GM18507 (cell line): Measurements from ENCODE around the gene SYNPO2.
"Not testable (repeated sequence)": the region's sequence is repeated elsewhere in the genome, so short reads cannot be mapped to it uniquely, and the experiment has no call there.

Experiments
- DNase-seq: peaks from one replicate; pipeline ENCODE4 v3.0.0; 2011; ENCODE audit warnings: low read depth; ENCODE audit not compliant: insufficient read length; ENCODE audit errors: extremely low spot score
- FAIRE-seq: peaks from 2 replicates; lab custom pipeline; 2011; peaks lifted over from hg19 to GRCh38; lab: Jason Lieb, UNC

SYNPO2 gene

DNA sequence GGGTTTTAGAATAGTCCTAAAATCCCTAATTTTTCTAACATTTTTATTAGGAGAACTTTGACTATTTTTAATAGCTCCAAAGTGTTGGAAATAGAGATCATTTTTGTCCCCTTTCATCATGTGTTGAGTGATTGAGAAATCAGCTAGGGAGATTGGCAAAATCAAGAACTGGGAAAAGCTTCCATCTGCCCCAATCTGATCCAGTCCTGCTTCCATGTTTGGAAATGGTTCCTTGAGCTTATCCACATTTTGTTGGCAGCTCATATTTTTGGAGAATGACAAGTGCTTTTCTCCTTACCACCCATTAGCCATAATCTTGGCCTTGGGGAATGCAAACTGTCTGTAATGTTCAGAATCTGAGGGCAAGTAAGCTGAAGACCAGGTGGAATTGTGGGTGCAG is 73.9 kb downstream of the SYNPO2 start:
- FAIRE-seq, result no peak
- DNase-seq, result no peak

DNA sequence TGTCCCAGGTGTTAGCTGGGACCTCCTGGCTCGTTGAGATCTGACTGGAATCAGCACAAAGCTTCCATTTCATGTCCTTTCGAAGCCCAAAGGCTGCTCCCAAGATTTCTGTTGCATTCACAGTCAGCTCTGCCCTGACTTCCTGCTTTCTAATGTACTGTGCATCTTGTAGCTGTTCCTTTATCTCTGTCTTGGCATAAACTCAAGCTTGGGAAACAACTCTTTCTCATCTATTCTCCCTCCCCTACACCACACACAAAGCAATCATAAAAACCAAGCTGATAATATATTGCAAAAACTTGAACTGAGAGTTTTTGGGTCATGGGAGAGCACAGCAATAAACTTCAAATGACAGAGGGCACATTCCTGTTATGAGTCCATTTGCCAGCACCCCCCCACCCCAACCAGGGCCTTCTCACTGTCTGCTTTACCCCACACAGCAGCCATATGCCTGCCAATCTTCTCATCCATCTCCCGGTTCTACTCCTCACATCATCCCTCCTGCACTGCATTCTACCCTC is 76.3 kb downstream of the SYNPO2 start:
- FAIRE-seq (no peak), DNase-seq (no peak)

DNA sequence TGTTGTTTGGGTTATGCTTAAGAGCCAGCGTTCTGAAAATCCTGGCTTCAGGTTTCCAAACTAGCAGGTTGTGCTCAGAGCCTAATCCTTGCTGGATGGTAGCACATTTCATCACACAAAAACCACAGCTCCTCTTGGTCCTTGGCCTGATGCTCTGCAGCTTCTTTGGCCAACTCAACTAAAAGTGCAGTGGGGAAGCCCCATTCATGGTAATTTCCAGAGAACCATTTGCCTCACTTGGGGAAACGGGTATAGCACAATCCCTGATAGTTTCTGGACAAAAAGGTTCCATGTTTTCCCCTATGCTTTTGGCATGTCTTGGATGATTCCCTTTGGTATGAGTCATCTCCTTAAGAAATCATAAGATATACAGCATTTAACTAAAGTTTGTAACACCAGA is 78.7 kb downstream of the SYNPO2 start:
- DNase-seq (no peak), FAIRE-seq (peak; percentile 29)

DNA sequence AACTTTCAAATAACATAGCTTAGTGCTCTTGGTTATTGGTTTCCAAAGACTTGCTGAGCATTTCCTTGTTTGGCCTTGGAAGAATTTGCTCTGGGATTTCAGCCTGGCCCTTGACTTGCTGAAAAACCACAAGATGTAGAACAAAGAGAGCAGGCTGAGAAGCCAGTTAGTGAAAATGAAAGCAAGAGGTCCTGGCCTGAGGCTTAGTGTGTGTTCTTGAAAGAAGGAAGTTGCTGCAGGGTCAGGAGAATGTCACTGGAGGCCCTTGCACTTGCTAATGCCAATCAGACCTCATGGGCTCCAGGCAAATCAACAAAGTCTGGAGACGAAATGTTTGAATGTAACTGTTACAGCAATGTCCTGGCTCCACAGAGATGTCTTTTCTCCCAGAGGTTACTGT is 79.4 kb downstream of the SYNPO2 start:
- DNase-seq (peak; percentile 30), FAIRE-seq (peak; percentile 94)

DNA sequence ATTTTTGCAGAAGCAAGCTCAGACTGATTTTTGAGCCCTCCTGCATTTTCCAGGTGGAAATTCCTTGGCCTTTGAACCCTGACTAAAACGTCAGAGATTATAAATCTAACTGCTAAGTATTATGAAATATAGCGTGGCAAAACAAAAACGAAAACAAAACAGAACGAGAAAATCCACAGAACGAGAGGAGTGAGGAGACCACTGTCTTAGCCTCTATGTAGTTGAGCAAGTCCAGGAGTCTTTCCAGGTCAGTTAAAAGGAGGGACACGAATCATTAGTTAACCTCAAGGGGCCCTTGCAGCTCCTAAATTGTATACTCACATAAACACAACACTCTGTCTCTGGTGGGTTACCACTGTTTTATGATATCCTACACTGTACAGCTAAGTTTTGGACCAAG is 80.2 kb downstream of the SYNPO2 start:
- DNase-seq, result no peak
- no peak for FAIRE-seq

DNA sequence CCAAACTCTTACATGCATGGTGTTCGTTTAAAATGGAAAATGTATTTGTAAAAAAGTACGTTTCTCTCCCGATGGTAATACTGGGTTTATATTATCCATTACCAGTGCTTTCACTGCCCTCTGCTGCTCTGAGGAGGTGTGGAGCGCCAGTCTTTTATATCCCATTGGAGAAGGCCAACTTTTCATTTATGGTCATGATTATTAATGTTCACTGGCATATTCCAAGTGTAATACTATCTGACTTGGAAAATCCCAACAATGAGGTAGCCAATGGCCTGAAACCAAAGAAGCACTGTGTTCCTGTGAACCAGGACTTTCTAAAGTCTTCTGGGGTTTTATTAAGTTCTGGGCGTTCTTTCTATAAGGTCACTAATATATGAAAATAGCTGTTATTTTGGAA is 80.7 kb downstream of the SYNPO2 start:
- peak; percentile 5 for FAIRE-seq
- no peak for DNase-seq

DNA sequence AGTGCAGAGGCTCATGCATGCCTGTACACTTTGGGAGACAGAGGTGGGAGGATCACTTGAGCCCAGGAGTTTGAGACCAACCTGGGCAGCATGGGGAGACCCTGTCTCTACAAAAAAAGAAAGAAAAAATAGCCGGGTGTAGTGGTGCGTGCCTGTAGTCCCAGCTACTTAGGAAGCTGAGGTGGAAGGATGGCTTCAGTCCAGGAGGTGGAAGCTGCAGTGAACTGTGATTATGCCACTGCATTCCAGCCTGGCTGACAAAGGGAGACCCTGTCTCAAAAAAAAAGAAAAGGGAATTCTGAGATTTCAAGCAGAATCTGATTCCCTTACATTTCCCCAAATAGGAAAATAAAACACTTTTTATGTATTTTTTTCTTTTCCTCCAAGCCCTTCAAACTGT is 83.5 kb downstream of the SYNPO2 start:
- FAIRE-seq, result no peak
- DNase-seq, result no peak

DNA sequence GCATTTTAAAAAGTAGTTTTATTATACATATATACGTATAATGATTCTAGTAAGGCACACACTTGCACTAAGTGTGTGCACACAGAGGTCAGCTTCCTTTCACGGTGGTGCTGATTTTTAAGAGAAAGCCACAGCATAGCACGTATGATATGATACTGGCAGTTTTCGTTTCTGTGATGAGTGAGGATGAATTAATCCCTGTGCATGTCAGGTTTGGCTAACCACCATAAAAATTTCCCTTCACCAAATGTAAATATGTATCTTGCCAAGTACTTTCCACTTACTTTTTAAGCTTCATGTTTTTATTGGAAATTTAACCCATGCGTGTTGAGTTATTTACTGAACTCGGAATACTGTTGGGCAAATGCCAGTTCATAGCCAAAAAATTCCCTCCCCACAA is 84.6 kb downstream of the SYNPO2 start:
- DNase-seq, result no peak
- FAIRE-seq, result no peak

DNA sequence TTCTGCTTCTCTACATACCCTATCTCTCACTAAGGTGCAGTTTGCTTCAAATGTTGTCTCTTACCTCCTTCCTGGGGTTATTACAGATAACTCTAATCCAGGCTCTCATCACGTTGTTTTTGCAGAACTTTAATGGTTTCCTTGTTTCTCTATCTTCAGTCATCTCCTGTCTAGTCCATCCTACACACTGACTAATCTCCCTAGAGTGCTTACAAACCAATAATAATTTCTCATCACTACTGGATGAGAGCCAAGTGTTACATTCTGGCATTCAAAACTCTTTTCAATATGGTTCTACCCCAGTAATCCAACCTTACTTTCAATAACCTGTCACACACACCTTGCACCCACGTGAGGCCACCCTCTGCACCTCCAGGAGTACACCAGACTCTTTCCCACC is 86.1 kb downstream of the SYNPO2 start:
- FAIRE-seq (no peak), DNase-seq (no peak)

DNA sequence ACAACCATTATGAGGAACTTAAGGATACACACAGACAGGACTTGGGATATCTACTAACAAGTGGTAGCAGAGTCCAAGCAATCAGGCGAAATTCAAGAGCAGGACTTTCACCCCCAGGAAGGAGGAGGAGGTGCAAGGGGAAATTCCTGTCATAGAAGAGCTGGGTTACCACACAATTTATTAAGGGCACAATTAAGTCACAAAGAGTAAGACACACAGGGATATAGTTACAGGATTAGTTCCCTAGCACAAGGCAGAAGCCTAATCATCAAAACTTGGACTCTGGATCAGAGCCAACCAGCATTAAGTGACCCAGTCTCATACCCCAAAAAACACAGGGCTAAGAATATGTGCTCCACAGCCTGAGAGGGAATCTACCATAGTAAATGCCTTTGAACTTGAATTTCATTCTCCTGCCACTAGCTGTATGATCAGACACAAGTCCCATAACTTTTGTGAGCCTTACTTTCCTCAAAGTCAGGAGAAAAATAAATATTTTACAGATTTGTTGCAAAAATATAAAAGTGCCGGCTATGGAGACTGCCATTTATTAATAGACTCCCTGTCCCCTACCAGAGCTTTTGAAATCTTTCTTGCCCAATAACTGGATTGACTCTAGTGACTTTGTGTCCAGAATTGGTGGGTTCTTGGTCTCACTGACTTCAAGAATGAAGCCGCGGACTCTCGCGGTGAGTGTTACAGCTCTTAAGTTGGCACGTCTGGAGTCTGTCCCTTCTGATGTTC is 87.0 kb downstream of the SYNPO2 start:
- DNase-seq (no peak), FAIRE-seq (no peak)

DNA sequence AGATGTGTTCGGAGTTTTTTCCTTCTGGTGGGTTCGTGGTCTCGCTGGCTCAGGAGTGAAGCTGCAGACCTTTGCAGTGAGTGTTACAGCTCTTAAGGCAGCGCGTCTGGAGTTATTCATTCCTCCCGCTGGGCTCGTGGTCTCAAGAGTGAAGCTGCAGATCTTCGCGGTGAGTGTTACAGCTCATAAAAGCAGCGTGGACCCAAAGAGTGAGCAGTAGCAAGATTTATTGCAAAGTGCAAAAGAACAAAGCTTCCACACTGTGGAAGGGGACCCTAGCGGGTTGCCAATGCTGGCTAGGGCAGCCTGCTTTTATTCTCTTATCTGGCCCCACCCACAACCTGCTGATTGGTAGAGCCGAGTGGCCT is 87.5 kb downstream of the SYNPO2 start:
- not testable (repeated sequence) for DNase-seq, FAIRE-seq

DNA sequence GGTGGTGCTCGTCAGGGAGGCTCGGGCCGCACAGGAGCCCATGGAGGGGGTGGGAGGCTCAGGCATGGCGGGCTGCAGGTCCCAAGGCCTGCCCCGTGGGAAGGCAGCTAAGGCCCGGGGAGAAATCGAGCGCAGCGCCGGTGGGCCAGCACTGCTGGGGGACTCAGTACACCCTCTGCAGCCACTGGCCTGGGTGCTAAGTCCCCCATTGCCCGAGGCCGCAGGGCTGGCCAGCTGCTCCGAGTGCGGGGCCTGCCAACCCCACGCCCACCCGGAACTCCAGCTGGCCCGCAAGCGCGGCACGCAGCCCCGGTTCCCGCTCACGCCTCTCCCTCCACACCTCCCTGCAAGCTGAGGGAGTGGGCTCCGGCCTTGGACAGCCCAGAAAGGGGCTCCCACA is 88.4 kb downstream of the SYNPO2 start:
- not testable (repeated sequence) for FAIRE-seq, DNase-seq

DNA sequence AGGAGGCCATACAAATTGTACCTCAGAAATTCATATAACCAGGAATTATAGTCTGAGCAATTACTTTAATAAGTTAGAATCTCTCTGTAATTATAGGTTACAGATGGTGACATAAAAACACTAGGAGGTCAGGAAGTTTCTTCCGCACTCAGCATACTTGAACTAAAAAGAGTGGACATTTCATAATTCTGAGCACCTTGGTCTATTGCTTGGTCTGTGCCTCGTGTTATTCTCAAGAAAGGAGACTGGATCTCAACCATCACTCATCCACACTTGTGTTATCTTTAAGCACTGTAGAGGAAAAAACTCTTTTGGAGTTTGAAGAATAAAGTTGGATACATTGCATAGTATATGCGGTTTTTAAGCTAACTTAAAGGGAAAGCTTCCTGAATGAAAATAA is 91.1 kb downstream of the SYNPO2 start:
- no peak for DNase-seq
- no peak for FAIRE-seq

DNA sequence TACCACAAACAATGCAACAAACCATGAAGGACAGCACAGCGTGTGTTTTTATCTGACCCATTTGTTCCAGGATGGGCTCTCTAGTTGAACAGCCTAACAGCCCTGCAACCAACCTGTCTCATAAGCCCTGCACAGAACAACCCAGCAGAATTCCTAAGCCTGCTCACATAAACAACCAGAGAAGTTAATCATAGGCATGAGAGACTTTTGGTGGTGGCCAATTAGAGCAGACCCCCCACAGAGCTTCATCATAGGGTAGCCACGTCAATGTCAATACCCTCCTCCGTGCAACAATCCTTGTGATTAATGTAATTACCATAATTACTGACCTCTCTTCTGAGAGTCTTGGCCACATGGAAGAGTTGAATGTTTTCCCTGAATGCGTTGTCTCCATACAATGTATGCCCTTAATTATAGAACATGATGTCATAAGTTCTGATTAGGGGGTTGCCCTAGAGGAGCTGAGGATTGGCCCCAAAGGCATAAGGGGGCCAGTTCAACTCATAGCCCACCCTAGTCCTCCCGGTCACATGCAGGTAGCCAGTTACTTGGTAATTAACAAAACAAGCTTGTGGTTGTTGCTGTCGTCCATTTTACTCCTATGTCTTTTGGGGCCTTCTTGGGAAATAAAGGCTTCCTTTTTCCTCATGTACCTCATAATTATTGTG is 92.7 kb downstream of the SYNPO2 start:
- no peak for FAIRE-seq
- no peak for DNase-seq

DNA sequence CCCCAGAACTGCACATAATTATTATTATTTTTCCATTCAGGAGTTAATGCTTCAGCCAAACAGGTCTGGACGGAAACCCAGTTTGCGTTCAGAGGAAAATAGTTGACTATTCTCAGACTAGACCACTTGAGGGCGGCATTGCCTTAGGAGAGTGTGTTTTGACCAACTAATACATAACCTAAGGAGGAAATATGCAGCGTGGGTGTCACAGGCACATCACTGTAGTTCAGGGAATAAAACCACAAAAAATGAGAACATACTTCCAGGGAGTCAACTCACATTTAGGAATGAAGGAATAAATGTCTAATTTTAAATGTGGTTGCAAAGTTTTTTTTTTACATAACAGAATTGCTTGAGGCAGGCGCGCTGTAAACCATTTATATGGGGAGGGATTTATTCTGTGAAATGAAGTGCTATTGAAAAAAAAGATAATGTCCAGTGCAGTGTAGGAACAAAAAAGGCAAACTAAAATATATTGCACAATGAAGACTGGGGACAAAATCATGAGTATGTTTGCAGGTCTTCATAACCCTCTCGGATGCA is 93.3 kb downstream of the SYNPO2 start:
- peak; percentile 84 for FAIRE-seq

DNA sequence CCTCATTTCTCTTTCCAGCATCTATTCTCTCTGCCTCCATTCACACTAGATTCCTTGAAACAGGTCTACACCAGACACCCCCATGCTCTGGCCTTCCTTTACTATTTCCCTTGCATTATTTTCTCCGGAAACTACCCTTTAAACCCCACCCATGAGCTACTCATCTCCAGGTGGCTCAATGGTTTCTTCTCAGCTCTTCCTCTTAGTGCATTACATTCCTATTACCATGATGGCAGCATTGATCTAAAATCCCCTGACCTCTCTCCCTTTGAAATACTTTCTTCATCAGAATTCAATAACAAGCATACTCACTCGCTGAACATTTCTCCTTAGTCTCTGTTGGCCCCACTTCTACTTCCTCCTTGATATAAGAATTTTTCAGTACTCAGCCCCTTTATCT is 94.6 kb downstream of the SYNPO2 start:
- FAIRE-seq (no peak), DNase-seq (no peak)

More for the DNA sequence above, 93.3 kb downstream of the SYNPO2 start:
- peak; percentile 33 for DNase-seq

DNA sequence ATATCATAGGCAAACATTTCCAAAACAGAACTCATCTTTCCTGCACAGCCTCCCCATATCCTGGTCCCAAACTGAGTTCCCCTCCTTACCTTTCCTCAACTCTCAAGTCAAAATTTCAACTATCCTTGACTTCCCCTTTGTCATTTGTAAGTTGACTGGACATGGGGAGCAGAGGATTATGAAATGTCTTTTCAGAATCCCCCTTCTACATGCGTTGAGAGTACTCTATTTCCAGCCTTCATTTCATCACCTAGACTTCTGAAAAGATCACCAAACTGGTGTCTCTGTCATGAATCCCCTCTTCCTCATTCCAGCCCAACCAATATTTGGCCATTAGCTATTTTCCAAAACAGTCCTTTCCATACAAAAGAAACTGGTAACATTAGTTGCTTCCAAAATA is 95.2 kb downstream of the SYNPO2 start:
- FAIRE-seq, result no peak

DNA sequence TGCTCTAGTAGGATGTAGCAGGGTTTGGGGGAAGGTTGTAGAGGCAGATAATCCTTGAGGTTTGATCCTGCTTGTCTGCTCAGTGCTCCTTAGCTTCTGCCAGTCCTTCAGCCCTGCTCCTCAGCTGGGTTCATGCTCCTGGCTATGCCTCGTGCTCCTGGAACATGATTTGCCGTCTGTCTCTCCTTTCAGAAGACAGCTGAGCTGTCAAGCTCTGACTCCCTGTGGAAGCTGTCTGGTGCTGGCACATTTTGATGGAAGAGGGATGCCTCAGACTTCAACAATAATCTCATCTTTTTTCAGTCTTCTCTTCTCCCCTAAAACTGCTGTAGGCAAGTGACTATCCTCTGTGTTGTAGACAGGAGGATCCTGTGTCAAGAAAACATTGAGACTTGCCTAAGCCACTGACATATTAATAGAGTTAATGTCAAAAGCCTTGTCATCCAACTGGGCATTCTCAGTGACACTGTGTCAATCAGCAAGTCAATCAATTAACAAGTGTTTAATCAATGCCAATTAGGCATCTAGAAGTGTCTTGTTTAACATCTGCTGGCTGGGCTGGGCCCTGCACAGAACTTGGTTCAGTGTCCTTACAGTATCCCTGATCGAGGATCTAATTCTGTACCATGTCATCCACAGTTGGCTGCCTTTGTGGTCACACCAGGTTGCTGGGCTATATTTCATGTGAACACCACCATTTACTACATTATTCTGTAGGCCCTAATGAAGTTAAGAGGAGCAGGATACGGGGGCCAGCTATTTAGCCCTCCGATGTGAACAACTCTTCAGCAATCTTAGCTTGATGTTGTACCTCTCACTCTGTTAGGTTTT is 96.7 kb downstream of the SYNPO2 start:
- FAIRE-seq, result no peak
- no peak for DNase-seq

More for the DNA sequence above, 95.2 kb downstream of the SYNPO2 start:
- no peak for DNase-seq

DNA sequence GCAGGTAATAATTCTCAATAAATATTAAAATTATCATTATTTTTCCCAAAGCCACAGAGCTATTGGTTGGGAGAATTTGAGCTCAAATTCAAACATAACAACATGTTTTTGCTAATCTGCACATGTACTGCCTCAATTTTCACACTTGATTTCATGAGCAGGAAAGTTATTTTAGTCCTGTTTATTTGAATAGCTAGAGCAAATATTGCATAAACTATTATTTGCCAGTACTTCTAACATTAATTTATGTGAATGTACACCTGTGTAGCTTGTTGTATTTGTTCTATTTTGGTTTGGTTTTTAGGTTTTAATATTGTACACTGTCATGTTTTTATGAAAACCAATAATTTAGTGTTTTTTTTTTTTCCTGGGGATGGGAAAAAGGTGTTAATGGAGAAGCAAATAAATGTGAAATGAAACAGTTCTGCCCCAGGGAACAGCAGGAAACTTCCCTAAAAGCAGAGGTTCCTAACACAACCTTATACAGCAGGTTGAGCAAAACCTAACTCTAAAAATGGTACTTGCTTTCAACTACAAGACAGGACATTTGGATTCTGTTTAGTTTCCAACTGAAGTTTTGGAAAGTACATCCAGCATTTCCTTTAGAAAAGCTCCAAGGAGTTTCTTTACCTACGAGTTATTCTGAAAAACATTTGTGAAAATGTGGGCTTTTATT is 99.4 kb downstream of the SYNPO2 start:
- DNase-seq, result no peak
- no peak for FAIRE-seq

DNA sequence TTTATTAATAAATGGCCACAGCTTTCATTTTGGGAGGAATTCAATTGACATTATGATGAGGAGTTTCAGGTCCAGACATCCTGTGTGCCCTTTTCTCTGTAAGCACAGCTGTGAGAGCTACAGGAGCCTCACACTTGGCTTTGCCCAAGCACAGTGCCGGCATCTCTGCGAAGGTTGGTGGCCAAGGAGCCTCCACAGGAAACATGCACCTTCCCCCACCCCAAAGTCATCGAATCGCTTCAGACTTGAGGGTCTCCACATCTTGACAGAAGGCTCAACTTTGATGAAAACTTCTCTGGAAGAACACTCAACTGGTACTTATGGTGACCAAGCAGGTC is 100.0 kb downstream of the SYNPO2 start:
- no peak for FAIRE-seq

More for the DNA sequence above, 100.0 kb downstream of the SYNPO2 start:
- no peak for DNase-seq
